22Rv1 (cell line): ENCODE measurements around the gene SPTBN1.

Experiments used
- H3K27ac ChIP-seq: fragments of 450-650 bp; 2 replicates; pipeline ENCODE4 v1.5.1; 2017
- CTCF ChIP-seq: fragments of 450-650 bp; IDR thresholded peaks from 2 replicates; pipeline ENCODE4 v1.5.1; 2017; ENCODE audit warnings: mild to moderate bottlenecking
- ZFX ChIP-seq: fragments of 450-650 bp; IDR thresholded peaks from 2 replicates; pipeline ENCODE4 v1.6.1; 2017; ENCODE audit warnings: antibody characterized with exemption, borderline replicate concordance

SPTBN1 gene

GRCh38 chr2:54417577-54417976 lies 38.5 kb upstream of the SPTBN1 start:
- H3K27ac ChIP-seq, result no peak overlapping the region
- TF ChIP-seq ZFX (no peak), CTCF (no peak)

- TF ChIP-seq ZFX (no peak), CTCF (no peak)
- no peak overlapping the region for H3K27ac ChIP-seq
Observed at GRCh38 chr2:54419388-54419787, 36.7 kb upstream of the SPTBN1 start.

GRCh38 chr2:54419855-54420523 lies 36.1 kb upstream of the SPTBN1 start:
- no peak overlapping the region for H3K27ac ChIP-seq
- TF ChIP-seq ZFX (no peak), CTCF (no peak)

GRCh38 chr2:54420524-54421172 lies 35.5 kb upstream of the SPTBN1 start:
- TF ChIP-seq CTCF (no peak), ZFX (no peak)
- no peak overlapping the region for H3K27ac ChIP-seq

GRCh38 chr2:54422072-54422581 lies 34.0 kb upstream of the SPTBN1 start:
- TF ChIP-seq CTCF (no peak), ZFX (no peak)
- H3K27ac ChIP-seq, result no peak overlapping the region

GRCh38 chr2:54423213-54423612 lies 32.9 kb upstream of the SPTBN1 start:
- TF ChIP-seq CTCF, result no peak
- TF ChIP-seq ZFX, result no peak
- H3K27ac ChIP-seq, result no peak overlapping the region

- no peak for TF ChIP-seq ZFX
- TF ChIP-seq CTCF, result no peak
- H3K27ac ChIP-seq, result no peak overlapping the region
Observed at GRCh38 chr2:54424555-54425163, 31.5 kb upstream of the SPTBN1 start.
